K562 (cell line): ENCODE results near the gene PKDCC.

Experiments used
- CREM ChIP-seq: IDR thresholded peaks from 2 replicates; pipeline ENCODE4 v1.6.1; 2014; ENCODE audit warnings: antibody characterized with exemption, low read depth
- FOS ChIP-seq: IDR thresholded peaks from 3 replicates; pipeline ENCODE4 v1.6.1; 2011; ENCODE audit not compliant: insufficient read length; ENCODE audit errors: extremely low read depth
- FOXA1 ChIP-seq: fragments of 450-650 bp; IDR thresholded peaks from 2 replicates; pipeline ENCODE4 v1.6.1; 2016; ENCODE audit warnings: mild to moderate bottlenecking, borderline replicate concordance
- MEIS2 ChIP-seq: fragments of 450-650 bp; IDR thresholded peaks from 2 replicates; pipeline ENCODE4 v1.6.1; 2014; ENCODE audit warnings: mild to moderate bottlenecking; ENCODE audit not compliant: partially characterized antibody
- RAD21 ChIP-seq, 2 experiments: fragments of 250-450 bp in 1 of 2; fragments of 450-650 bp in 1 of 2; sonication (Bioruptor Pico) in 1 of 2; formaldehyde crosslinking in 1 of 2; IDR thresholded peaks in 1 of 2; conservative IDR thresholded peaks in 1 of 2; 2 replicates each; pipeline versions ENCODE4 v1.4.0 to v1.8.0; 2020 to 2022; ENCODE audit warnings: mild to moderate bottlenecking in 2 of 2, moderate library complexity in 1 of 2
- SAP30 ChIP-seq: fragments of 200-600 bp; sonication (generic); IDR thresholded peaks from 2 replicates; pipeline ENCODE4 v1.6.1; 2012; ENCODE audit warnings: borderline replicate concordance, low read depth, mild to moderate bottlenecking, moderate library complexity, low read length, control low read depth, inconsistent platforms; ENCODE audit not compliant: insufficient read depth, poor library complexity, severe bottlenecking
- TAF1 ChIP-seq: IDR thresholded peaks from 2 replicates; pipeline ENCODE4 v1.6.1; 2011; ENCODE audit warnings: mild to moderate bottlenecking, low read length, moderate library complexity; ENCODE audit not compliant: insufficient read depth, control insufficient read depth, severe bottlenecking; ENCODE audit errors: extremely low read depth
- TAF15 ChIP-seq: fragments of 200-400 bp; formaldehyde crosslinking; IDR thresholded peaks from 2 replicates; pipeline ENCODE4 v1.6.1; 2017; ENCODE audit warnings: mild to moderate bottlenecking, low read depth, low read length, moderate library complexity
- ZC3H8 ChIP-seq: fragments of 450-650 bp; IDR thresholded peaks from 2 replicates; pipeline ENCODE4 v1.6.1; 2017
- TF ChIP-seq, protein P1 (sequence below), 3 experiments: IDR thresholded peaks in 2 of 3; conservative IDR thresholded peaks in 1 of 3; 2 replicates each; pipeline ENCODE4 v1.5.1; 2011 to 2012; ENCODE audit warnings: low read length in 3 of 3, mild to moderate bottlenecking in 3 of 3, control low read depth in 2 of 3, improper control_type of control experiment in 1 of 3, inconsistent platforms in 1 of 3, low read depth in 1 of 3, mixed read lengths in 1 of 3, moderate library complexity in 1 of 3; ENCODE audit not compliant: insufficient read depth in 2 of 3
- TF ChIP-seq, protein P2 (sequence below), 2 experiments: fragments of 450-650 bp; formaldehyde crosslinking in 1 of 2; IDR thresholded peaks; 2 replicates each; pipeline versions ENCODE4 v1.4.0 to v1.6.1; 2014 to 2020; ENCODE audit warnings: mild to moderate bottlenecking in 2 of 2, borderline replicate concordance in 1 of 2, low read depth in 1 of 2
- TF ChIP-seq, protein P3 (sequence below): fragments of 450-650 bp; conservative IDR thresholded peaks from 2 replicates; pipeline ENCODE4 v1.6.1; 2016; ENCODE audit warnings: missing genetic modification characterization, low read depth, mild to moderate bottlenecking, control low read depth, missing compliant biosample characterization
- TF ChIP-seq, protein P4 (sequence below): sonication (generic); formaldehyde crosslinking; IDR thresholded peaks from 2 replicates; pipeline ENCODE4 v1.9.0; 2022; ENCODE audit warnings: mild to moderate bottlenecking, missing genetic modification reagents
- TF ChIP-seq, protein P5 (sequence below): sonication (generic); formaldehyde crosslinking; IDR thresholded peaks from 2 replicates; pipeline ENCODE4 v1.8.1; 2023; ENCODE audit warnings: mild to moderate bottlenecking, missing genetic modification reagents

DNA sequence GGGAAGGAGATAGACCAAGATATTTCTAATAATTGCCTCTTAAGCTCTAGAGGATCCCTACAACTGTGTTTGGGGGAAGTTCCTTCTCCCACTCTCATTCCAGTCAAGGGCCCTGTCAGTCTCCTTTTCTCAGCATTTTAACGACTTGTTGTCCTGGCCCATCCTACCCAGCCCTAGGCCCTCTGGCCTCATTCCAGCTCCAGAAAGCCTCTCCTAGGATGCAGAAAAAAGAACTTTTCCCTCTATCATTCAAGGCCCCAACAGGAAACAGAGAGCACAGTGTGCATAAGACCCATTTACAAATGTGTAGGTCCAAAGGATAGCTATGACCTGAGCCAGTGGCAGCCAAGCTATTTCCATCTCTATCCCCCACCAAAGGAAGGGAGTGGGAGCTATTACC is 14.0 kb downstream of the PKDCC start:
- TF ChIP-seq, protein P1, sequence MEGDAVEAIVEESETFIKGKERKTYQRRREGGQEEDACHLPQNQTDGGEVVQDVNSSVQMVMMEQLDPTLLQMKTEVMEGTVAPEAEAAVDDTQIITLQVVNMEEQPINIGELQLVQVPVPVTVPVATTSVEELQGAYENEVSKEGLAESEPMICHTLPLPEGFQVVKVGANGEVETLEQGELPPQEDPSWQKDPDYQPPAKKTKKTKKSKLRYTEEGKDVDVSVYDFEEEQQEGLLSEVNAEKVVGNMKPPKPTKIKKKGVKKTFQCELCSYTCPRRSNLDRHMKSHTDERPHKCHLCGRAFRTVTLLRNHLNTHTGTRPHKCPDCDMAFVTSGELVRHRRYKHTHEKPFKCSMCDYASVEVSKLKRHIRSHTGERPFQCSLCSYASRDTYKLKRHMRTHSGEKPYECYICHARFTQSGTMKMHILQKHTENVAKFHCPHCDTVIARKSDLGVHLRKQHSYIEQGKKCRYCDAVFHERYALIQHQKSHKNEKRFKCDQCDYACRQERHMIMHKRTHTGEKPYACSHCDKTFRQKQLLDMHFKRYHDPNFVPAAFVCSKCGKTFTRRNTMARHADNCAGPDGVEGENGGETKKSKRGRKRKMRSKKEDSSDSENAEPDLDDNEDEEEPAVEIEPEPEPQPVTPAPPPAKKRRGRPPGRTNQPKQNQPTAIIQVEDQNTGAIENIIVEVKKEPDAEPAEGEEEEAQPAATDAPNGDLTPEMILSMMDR (IDR thresholded peaks at IDR 0.05 in 2 of 3, conservative IDR thresholded peaks at IDR 0.05 in 1 of 3; ENCODE audit: insufficient read depth in 2 of 3, low read depth in 1 of 3, low read length in 3 of 3): no peak
- TF ChIP-seq, protein P2, sequence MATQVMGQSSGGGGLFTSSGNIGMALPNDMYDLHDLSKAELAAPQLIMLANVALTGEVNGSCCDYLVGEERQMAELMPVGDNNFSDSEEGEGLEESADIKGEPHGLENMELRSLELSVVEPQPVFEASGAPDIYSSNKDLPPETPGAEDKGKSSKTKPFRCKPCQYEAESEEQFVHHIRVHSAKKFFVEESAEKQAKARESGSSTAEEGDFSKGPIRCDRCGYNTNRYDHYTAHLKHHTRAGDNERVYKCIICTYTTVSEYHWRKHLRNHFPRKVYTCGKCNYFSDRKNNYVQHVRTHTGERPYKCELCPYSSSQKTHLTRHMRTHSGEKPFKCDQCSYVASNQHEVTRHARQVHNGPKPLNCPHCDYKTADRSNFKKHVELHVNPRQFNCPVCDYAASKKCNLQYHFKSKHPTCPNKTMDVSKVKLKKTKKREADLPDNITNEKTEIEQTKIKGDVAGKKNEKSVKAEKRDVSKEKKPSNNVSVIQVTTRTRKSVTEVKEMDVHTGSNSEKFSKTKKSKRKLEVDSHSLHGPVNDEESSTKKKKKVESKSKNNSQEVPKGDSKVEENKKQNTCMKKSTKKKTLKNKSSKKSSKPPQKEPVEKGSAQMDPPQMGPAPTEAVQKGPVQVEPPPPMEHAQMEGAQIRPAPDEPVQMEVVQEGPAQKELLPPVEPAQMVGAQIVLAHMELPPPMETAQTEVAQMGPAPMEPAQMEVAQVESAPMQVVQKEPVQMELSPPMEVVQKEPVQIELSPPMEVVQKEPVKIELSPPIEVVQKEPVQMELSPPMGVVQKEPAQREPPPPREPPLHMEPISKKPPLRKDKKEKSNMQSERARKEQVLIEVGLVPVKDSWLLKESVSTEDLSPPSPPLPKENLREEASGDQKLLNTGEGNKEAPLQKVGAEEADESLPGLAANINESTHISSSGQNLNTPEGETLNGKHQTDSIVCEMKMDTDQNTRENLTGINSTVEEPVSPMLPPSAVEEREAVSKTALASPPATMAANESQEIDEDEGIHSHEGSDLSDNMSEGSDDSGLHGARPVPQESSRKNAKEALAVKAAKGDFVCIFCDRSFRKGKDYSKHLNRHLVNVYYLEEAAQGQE (IDR thresholded peaks at IDR 0.05; ENCODE audit: borderline replicate concordance): no peak
- TF ChIP-seq, protein P2 (CRISPR knock-in tag; IDR thresholded peaks at IDR 0.05; ENCODE audit: low read depth): no peak
- TF ChIP-seq TAF15 (no peak), TAF1 (no peak), CREM (no peak), FOS (no peak), SAP30 (no peak), ZC3H8 (no peak), FOXA1 (no peak), RAD21 (CRISPR knock-in tag; conservative IDR thresholded peaks at IDR 0.05 in 1 of 2, IDR thresholded peaks at IDR 0.05 in 1 of 2) (no peak), MEIS2 (no peak)
- TF ChIP-seq, protein P3, sequence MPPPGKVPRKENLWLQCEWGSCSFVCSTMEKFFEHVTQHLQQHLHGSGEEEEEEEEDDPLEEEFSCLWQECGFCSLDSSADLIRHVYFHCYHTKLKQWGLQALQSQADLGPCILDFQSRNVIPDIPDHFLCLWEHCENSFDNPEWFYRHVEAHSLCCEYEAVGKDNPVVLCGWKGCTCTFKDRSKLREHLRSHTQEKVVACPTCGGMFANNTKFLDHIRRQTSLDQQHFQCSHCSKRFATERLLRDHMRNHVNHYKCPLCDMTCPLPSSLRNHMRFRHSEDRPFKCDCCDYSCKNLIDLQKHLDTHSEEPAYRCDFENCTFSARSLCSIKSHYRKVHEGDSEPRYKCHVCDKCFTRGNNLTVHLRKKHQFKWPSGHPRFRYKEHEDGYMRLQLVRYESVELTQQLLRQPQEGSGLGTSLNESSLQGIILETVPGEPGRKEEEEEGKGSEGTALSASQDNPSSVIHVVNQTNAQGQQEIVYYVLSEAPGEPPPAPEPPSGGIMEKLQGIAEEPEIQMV: no peak
- TF ChIP-seq, protein P4, sequence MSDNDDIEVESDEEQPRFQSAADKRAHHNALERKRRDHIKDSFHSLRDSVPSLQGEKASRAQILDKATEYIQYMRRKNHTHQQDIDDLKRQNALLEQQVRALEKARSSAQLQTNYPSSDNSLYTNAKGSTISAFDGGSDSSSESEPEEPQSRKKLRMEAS (CRISPR knock-in tag): no peak
- TF ChIP-seq, protein P5, sequence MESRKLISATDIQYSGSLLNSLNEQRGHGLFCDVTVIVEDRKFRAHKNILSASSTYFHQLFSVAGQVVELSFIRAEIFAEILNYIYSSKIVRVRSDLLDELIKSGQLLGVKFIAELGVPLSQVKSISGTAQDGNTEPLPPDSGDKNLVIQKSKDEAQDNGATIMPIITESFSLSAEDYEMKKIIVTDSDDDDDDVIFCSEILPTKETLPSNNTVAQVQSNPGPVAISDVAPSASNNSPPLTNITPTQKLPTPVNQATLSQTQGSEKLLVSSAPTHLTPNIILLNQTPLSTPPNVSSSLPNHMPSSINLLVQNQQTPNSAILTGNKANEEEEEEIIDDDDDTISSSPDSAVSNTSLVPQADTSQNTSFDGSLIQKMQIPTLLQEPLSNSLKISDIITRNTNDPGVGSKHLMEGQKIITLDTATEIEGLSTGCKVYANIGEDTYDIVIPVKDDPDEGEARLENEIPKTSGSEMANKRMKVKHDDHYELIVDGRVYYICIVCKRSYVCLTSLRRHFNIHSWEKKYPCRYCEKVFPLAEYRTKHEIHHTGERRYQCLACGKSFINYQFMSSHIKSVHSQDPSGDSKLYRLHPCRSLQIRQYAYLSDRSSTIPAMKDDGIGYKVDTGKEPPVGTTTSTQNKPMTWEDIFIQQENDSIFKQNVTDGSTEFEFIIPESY: no peak
